Activated naive CD8-positive, alpha-beta T cell treated with anti-CD3 and anti-CD28 coated beads, Interleukin-2, amount 50 U/mL, for 24 hours (primary cell): Measurements from ENCODE around the gene MACROD1.

Source experiments
- ATAC-seq: fragments of 150-1000 bp; cut with Tn5 transposase; one replicate; pipeline ENCODE4 v1.10.0; 2021
- DNase-seq: peaks from one replicate; pipeline ENCODE4 v3.0.0; 2021
- H3K27ac Mint-ChIP-seq: one replicate; pipeline ENCODE4 v1.8.0; 2021; ENCODE audit warnings: mild to moderate bottlenecking, mixed read lengths
- H3K27me3 Mint-ChIP-seq: one replicate; pipeline ENCODE4 v1.8.0; 2021; ENCODE audit warnings: mixed read lengths
- H3K36me3 Mint-ChIP-seq: one replicate; pipeline ENCODE4 v1.8.0; 2021; ENCODE audit warnings: low read depth, mixed read lengths
- H3K4me1 Mint-ChIP-seq: one replicate; pipeline ENCODE4 v1.8.0; 2021; ENCODE audit warnings: mixed read lengths
- H3K4me3 Mint-ChIP-seq: one replicate; pipeline ENCODE4 v1.8.0; 2021; ENCODE audit warnings: mild to moderate bottlenecking, moderate library complexity, mixed read lengths
- H3K9me3 Mint-ChIP-seq: one replicate; pipeline ENCODE4 v1.8.0; 2021; ENCODE audit warnings: mixed read lengths

Gene MACROD1

GRCh38 chr11:64022125-64022784 lies 143.7 kb downstream of the MACROD1 start:
- no peak for ATAC-seq
- DNase-seq, result no peak
- H3K4me3 Mint-ChIP-seq, result no peak overlapping the region
- no peaks in the 10 kb centered on the region for H3K36me3 Mint-ChIP-seq
- H3K27me3 Mint-ChIP-seq, result peaks cover 5% of the 10 kb centered on the region
- H3K4me1 Mint-ChIP-seq, result no peaks in the 10 kb centered on the region
- H3K27ac Mint-ChIP-seq, result no peak overlapping the region
- H3K9me3 Mint-ChIP-seq, result no peaks in the 10 kb centered on the region

GRCh38 chr11:64021757-64022093 lies 144.2 kb downstream of the MACROD1 start:
- Mint-ChIP-seq H3K36me3 (no peaks in the 10 kb centered on the region), H3K27ac (no peak overlapping the region), H3K9me3 (no peaks in the 10 kb centered on the region), H3K4me3 (no peak overlapping the region), H3K4me1 (no peaks in the 10 kb centered on the region), H3K27me3 (no peaks in the 10 kb centered on the region)
- ATAC-seq (no peak), DNase-seq (no peak)

- DNase-seq (no peak), ATAC-seq (no peak)
- no peak overlapping the region for H3K27ac Mint-ChIP-seq
- H3K4me1 Mint-ChIP-seq, result no peaks in the 10 kb centered on the region
- H3K4me3 Mint-ChIP-seq, result no peak overlapping the region
- no peaks in the 10 kb centered on the region for H3K27me3 Mint-ChIP-seq
- H3K9me3 Mint-ChIP-seq, result no peaks in the 10 kb centered on the region
- H3K36me3 Mint-ChIP-seq, result no peaks in the 10 kb centered on the region
Measured at GRCh38 chr11:64020976-64021756, 144.7 kb downstream of the MACROD1 start.

- no peak overlapping the region for H3K27ac Mint-ChIP-seq
- ATAC-seq, result no peak
- H3K27me3 Mint-ChIP-seq, result no peaks in the 10 kb centered on the region
- DNase-seq, result no peak
- no peaks in the 10 kb centered on the region for H3K4me1 Mint-ChIP-seq
- no peaks in the 10 kb centered on the region for H3K36me3 Mint-ChIP-seq
- H3K4me3 Mint-ChIP-seq, result no peak overlapping the region
- H3K9me3 Mint-ChIP-seq, result no peaks in the 10 kb centered on the region
Measured at GRCh38 chr11:64019106-64020037, 146.5 kb downstream of the MACROD1 start.

- Mint-ChIP-seq H3K9me3 (no peaks in the 10 kb centered on the region), H3K27me3 (no peaks in the 10 kb centered on the region), H3K4me3 (no peak overlapping the region), H3K27ac (no peak overlapping the region), H3K4me1 (no peaks in the 10 kb centered on the region), H3K36me3 (no peaks in the 10 kb centered on the region)
- no peak for DNase-seq
- no peak for ATAC-seq
Measured at GRCh38 chr11:64018310-64018709, 147.6 kb downstream of the MACROD1 start.

- Mint-ChIP-seq H3K36me3 (no peaks in the 10 kb centered on the region), H3K9me3 (no peaks in the 10 kb centered on the region), H3K4me3 (no peak overlapping the region), H3K4me1 (no peaks in the 10 kb centered on the region), H3K27me3 (no peaks in the 10 kb centered on the region), H3K27ac (no peak overlapping the region)
- ATAC-seq (no peak), DNase-seq (no peak)
Measured at GRCh38 chr11:64017945-64018224, 148.0 kb downstream of the MACROD1 start.

- no peak overlapping the region for H3K27ac Mint-ChIP-seq
- H3K4me3 Mint-ChIP-seq, result no peak overlapping the region
- ATAC-seq (no peak), DNase-seq (no peak)
- no peaks in the 10 kb centered on the region for H3K27me3 Mint-ChIP-seq
- no peaks in the 10 kb centered on the region for H3K36me3 Mint-ChIP-seq
- no peaks in the 10 kb centered on the region for H3K4me1 Mint-ChIP-seq
- H3K9me3 Mint-ChIP-seq, result no peaks in the 10 kb centered on the region
Measured at GRCh38 chr11:64015935-64016845, 149.7 kb downstream of the MACROD1 start.

- peaks cover 4% of the 10 kb centered on the region for H3K9me3 Mint-ChIP-seq
- DNase-seq (no peak), ATAC-seq (no peak)
- no peak overlapping the region for H3K27ac Mint-ChIP-seq
- H3K4me1 Mint-ChIP-seq, result no peaks in the 10 kb centered on the region
- H3K36me3 Mint-ChIP-seq, result no peaks in the 10 kb centered on the region
- no peaks in the 10 kb centered on the region for H3K27me3 Mint-ChIP-seq
- no peak overlapping the region for H3K4me3 Mint-ChIP-seq
Measured at GRCh38 chr11:64015510-64015909, 150.4 kb downstream of the MACROD1 start.

- Mint-ChIP-seq H3K9me3 (peaks cover 7% of the 10 kb centered on the region), H3K36me3 (no peaks in the 10 kb centered on the region), H3K27ac (no peak overlapping the region), H3K27me3 (no peaks in the 10 kb centered on the region), H3K4me3 (no peak overlapping the region), H3K4me1 (no peaks in the 10 kb centered on the region)
- DNase-seq, result no peak
- no peak for ATAC-seq
Measured at GRCh38 chr11:64014356-64014755, 151.6 kb downstream of the MACROD1 start.

GRCh38 chr11:64013141-64013896 lies 152.6 kb downstream of the MACROD1 start:
- Mint-ChIP-seq H3K9me3 (peaks cover 7% of the 10 kb centered on the region), H3K4me3 (no peak overlapping the region), H3K36me3 (no peaks in the 10 kb centered on the region), H3K4me1 (no peaks in the 10 kb centered on the region), H3K27ac (no peak overlapping the region), H3K27me3 (peaks cover 7% of the 10 kb centered on the region)
- ATAC-seq (no peak), DNase-seq (no peak)

GRCh38 chr11:64011371-64011770 lies 154.5 kb downstream of the MACROD1 start:
- peaks cover 10% of the 10 kb centered on the region for H3K4me1 Mint-ChIP-seq
- no peaks in the 10 kb centered on the region for H3K36me3 Mint-ChIP-seq
- H3K9me3 Mint-ChIP-seq, result peaks cover 7% of the 10 kb centered on the region
- H3K4me3 Mint-ChIP-seq, result no peak overlapping the region
- DNase-seq, result no peak
- peaks cover 25% of the 10 kb centered on the region for H3K27me3 Mint-ChIP-seq
- no peak for ATAC-seq
- H3K27ac Mint-ChIP-seq, result no peak overlapping the region

GRCh38 chr11:64010783-64011182 lies 155.1 kb downstream of the MACROD1 start:
- Mint-ChIP-seq H3K36me3 (no peaks in the 10 kb centered on the region), H3K27ac (no peak overlapping the region), H3K4me1 (peaks cover 10% of the 10 kb centered on the region), H3K27me3 (peaks cover 28% of the 10 kb centered on the region), H3K4me3 (no peak overlapping the region), H3K9me3 (peaks cover 7% of the 10 kb centered on the region)
- ATAC-seq (no peak), DNase-seq (no peak)

GRCh38 chr11:64009710-64010109 lies 156.2 kb downstream of the MACROD1 start:
- H3K4me1 Mint-ChIP-seq, result peaks cover 10% of the 10 kb centered on the region
- H3K4me3 Mint-ChIP-seq, result no peak overlapping the region
- DNase-seq (no peak), ATAC-seq (no peak)
- peaks cover 31% of the 10 kb centered on the region for H3K27me3 Mint-ChIP-seq
- H3K27ac Mint-ChIP-seq, result no peak overlapping the region
- no peaks in the 10 kb centered on the region for H3K36me3 Mint-ChIP-seq
- H3K9me3 Mint-ChIP-seq, result peaks cover 7% of the 10 kb centered on the region
